Measurements from ENCODE around the gene KAZN.
A peak's percentile ranks its signal among the peaks of the same experiment; 100 is the strongest.

KAZN gene

DNA sequence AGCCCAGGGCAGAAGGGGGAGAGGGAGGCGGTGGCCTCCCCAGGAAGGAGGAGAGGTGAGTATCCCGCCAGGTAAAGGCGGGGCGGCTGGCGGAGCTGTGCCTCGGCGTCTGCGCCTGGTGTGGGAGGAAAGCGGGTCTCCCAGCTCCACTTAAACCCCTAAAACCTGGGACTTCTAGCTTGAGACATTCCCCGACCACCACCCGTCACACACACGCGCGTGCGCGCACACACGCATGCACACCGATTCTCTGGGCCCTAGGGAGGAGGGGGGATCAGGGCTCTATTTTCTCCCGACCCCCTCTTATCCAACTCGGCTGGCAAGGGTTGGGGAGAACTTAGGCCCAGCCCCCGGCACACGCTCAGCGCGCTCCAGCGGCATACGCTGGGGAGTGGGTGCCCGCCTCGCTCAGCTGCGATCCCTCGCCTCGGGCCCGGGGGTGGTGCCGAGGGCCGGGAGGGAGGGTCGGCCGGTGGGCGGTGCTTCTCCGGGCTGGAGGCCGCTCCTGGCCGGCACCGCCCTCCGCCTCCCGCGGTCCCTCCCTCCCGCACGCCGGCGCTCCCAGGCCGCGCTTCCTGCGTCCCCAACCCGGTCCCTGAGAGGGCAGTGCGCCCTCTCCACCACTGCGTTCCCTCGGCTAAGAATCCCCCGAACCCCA is 554.8 kb downstream of the KAZN start, which contains the start of gene TMEM51 (continued):
- peak; percentile 9 for TF ChIP-seq KLF1 (tag by site-specific recombination; IDR thresholded peaks at IDR 0.05)
- TF ChIP-seq ZFHX2 (tag by site-specific recombination; conservative IDR thresholded peaks at IDR 0.05): peak; percentile 87
- peak; percentile 68 for TF ChIP-seq KLF9 (tag by site-specific recombination; IDR thresholded peaks at IDR 0.05; ENCODE audit: low read depth)
- TF ChIP-seq ZNF692 (tag by site-specific recombination; IDR thresholded peaks at IDR 0.05): peak; percentile 72
- TF ChIP-seq, protein P1, sequence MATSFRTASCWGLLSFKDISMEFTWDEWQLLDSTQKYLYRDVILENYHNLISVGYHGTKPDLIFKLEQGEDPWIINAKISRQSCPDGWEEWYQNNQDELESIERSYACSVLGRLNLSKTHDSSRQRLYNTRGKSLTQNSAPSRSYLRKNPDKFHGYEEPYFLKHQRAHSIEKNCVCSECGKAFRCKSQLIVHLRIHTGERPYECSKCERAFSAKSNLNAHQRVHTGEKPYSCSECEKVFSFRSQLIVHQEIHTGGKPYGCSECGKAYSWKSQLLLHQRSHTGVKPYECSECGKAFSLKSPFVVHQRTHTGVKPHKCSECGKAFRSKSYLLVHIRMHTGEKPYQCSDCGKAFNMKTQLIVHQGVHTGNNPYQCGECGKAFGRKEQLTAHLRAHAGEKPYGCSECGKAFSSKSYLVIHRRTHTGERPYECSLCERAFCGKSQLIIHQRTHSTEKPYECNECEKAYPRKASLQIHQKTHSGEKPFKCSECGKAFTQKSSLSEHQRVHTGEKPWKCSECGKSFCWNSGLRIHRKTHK (tag by site-specific recombination; IDR thresholded peaks at IDR 0.05): no peak
- peak; percentile 78 for TF ChIP-seq SP2 (tag by site-specific recombination; IDR thresholded peaks at IDR 0.05)
- peak; percentile 71 for TF ChIP-seq GLIS1 (tag by site-specific recombination; IDR thresholded peaks at IDR 0.05)
- 0 out of 2 replicates have a peak, but pooled peaks have one; percentile 61 for TF ChIP-seq REPIN1 (tag by site-specific recombination; IDR thresholded peaks at IDR 0.05; ENCODE audit: low read depth)
- no peak for TF ChIP-seq ZBTB21 (tag by site-specific recombination; IDR thresholded peaks at IDR 0.05)
- peak; percentile 75 for TF ChIP-seq ZBTB7A (tag by site-specific recombination; IDR thresholded peaks at IDR 0.05; ENCODE audit: low read depth)
- TF ChIP-seq IKZF3 (tag by site-specific recombination; IDR thresholded peaks at IDR 0.05): peak; percentile 45; the same call in 1 of the 2 replicates
- TF ChIP-seq ZEB2 (tag by site-specific recombination; IDR thresholded peaks at IDR 0.05): peak; percentile 24
- no peak for TF ChIP-seq ZIC2 (tag by site-specific recombination; IDR thresholded peaks at IDR 0.05)
- TF ChIP-seq KLF10 (tag by site-specific recombination; IDR thresholded peaks at IDR 0.05): peak; percentile 24; the same call in 1 of the 2 replicates
- TF ChIP-seq ZNF843 (tag by site-specific recombination; IDR thresholded peaks at IDR 0.05): peak; percentile 23; the same call in 1 of the 2 replicates
- peak; percentile 81 for TF ChIP-seq ZBTB20 (tag by site-specific recombination; IDR thresholded peaks at IDR 0.05)
- TF ChIP-seq EGR2 (tag by site-specific recombination; IDR thresholded peaks at IDR 0.05; ENCODE audit: low read depth): peak; percentile 65
- peak; percentile 85 for TF ChIP-seq ZBTB48 (tag by site-specific recombination; IDR thresholded peaks at IDR 0.05)
- TF ChIP-seq, protein P2, sequence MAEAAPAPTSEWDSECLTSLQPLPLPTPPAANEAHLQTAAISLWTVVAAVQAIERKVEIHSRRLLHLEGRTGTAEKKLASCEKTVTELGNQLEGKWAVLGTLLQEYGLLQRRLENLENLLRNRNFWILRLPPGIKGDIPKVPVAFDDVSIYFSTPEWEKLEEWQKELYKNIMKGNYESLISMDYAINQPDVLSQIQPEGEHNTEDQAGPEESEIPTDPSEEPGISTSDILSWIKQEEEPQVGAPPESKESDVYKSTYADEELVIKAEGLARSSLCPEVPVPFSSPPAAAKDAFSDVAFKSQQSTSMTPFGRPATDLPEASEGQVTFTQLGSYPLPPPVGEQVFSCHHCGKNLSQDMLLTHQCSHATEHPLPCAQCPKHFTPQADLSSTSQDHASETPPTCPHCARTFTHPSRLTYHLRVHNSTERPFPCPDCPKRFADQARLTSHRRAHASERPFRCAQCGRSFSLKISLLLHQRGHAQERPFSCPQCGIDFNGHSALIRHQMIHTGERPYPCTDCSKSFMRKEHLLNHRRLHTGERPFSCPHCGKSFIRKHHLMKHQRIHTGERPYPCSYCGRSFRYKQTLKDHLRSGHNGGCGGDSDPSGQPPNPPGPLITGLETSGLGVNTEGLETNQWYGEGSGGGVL (tag by site-specific recombination; IDR thresholded peaks at IDR 0.05): peak; percentile 80
- peak; percentile 40; the same call in 1 of the 2 replicates for TF ChIP-seq ZSCAN4 (tag by site-specific recombination; IDR thresholded peaks at IDR 0.05)
- peak; percentile 31; the same call in 1 of the 2 replicates for TF ChIP-seq SP7 (tag by site-specific recombination; IDR thresholded peaks at IDR 0.05)
- TF ChIP-seq MZF1 (tag by site-specific recombination; IDR thresholded peaks at IDR 0.05; ENCODE audit: borderline replicate concordance): peak; percentile 95
- TF ChIP-seq PATZ1 (tag by site-specific recombination; IDR thresholded peaks at IDR 0.05): peak; percentile 91
- TF ChIP-seq GLIS2 (tag by site-specific recombination; IDR thresholded peaks at IDR 0.05): peak; percentile 36; the same call in 1 of the 2 replicates

Data from HEK293 (cell line).